ENCODE measurements around the gene RABL3.
"Not testable (repeated sequence)": the region's sequence is repeated elsewhere in the genome, so short reads cannot be mapped to it uniquely, and the experiment has no call there.

The RABL3 gene

DNA sequence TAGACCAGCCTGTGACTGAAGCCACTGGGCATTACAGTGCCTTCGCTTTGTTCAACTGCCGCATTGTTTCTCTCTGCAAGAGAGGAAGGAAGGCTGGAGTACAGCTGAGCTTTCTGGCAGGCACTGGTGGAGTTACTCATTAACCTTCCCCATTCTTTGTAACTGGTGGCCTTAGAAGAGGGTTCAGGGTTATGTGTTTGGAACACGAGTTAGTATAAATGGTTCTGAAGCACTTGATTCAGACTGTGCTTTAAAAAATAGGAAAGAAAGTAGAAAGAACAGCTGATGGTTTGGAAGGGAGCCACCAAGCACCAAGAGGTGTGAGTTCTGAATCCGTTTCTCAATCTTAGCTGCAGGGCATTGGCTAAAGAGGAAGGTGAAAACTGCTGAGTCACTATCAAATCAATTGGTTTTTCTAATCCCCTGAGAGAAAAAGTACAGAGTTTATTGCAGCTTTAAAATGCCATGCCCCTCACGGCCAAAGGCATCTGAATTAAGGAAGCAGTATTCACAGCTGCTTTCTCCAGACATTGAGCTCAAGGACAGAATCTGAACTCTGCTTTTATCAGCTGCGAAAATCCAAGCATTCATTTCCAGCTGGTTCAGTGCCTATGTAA is 63.9 kb downstream of the RABL3 start:
- Histone ChIP-seq H3K4me3 (ENCODE audit: low read length in 2 of 2) (peak overlapping the region; percentile 39 to 47), H3K36me3 (ENCODE audit: control insufficient read depth in 2 of 2, insufficient read depth in 2 of 2, low read length in 2 of 2) (no peaks in the 10 kb centered on the region), H3K9me3 (ENCODE audit: control insufficient read depth in 2 of 2, low read length in 2 of 2) (no peaks in the 10 kb centered on the region), H3K4me1 (ENCODE audit: control insufficient read depth in 2 of 2, insufficient read depth in 2 of 2, low read length in 2 of 2) (peaks cover 12 to 44% of the 10 kb centered on the region in 2 donors), H3K9ac (ENCODE audit: low read depth in 1 of 2, low read length in 2 of 2) (peak overlapping the region; percentile 1 to 44), H3K27me3 (ENCODE audit: control insufficient read depth in 2 of 2, insufficient read depth in 2 of 2, low read length in 2 of 2) (no peaks in the 10 kb centered on the region), H3K27ac (ENCODE audit: low read depth in 2 of 2, low read length in 2 of 2) (peak overlapping the region; percentile 50 to 81)

DNA sequence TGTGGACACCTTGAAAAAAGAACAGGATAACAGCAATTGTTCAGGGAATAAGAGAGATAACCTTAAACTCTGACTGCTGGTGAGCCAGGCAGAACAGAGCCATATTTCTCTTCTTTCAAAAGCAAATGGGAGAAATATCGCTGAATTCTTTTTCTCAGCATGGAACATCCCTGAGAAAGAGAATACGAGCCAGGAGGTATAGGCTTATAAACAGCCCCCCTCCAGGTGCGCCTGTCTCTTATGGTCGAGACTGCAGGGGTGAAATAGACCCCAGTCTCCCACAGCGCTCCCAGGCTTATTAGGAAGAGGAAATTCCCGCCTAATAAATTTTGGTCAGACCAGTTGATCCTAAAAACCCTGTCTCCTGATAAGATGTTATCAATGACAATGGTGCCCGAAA is 65.1 kb downstream of the RABL3 start:
- H3K27me3 ChIP-seq (ENCODE audit: control insufficient read depth in 2 of 2, insufficient read depth in 2 of 2, low read length in 2 of 2); H3K9ac ChIP-seq (ENCODE audit: low read depth in 1 of 2, low read length in 2 of 2); H3K9me3 ChIP-seq (ENCODE audit: control insufficient read depth in 2 of 2, low read length in 2 of 2); H3K4me3 ChIP-seq (ENCODE audit: low read length in 2 of 2); H3K36me3 ChIP-seq (ENCODE audit: control insufficient read depth in 2 of 2, insufficient read depth in 2 of 2, low read length in 2 of 2); H3K27ac ChIP-seq (ENCODE audit: low read depth in 2 of 2, low read length in 2 of 2): not testable (repeated sequence)
- H3K4me1 ChIP-seq (ENCODE audit: control insufficient read depth in 2 of 2, insufficient read depth in 2 of 2, low read length in 2 of 2) = peaks cover 6 to 33% of the 10 kb centered on the region in 2 donors

GRCh38 chr3:120673116-120673515 is 69.2 kb downstream of the RABL3 start:
- H3K9ac ChIP-seq (ENCODE audit: low read depth in 1 of 2, low read length in 2 of 2) = no peak overlapping the region
- H3K9me3 ChIP-seq (ENCODE audit: control insufficient read depth in 2 of 2, low read length in 2 of 2) = no peaks in the 10 kb centered on the region
- peaks cover 0 to 4% of the 10 kb centered on the region in 2 donors for H3K36me3 ChIP-seq (ENCODE audit: control insufficient read depth in 2 of 2, insufficient read depth in 2 of 2, low read length in 2 of 2)
- H3K27ac ChIP-seq (ENCODE audit: low read depth in 2 of 2, low read length in 2 of 2) = no peak overlapping the region
- H3K27me3 ChIP-seq (ENCODE audit: control insufficient read depth in 2 of 2, insufficient read depth in 2 of 2, low read length in 2 of 2) = no peaks in the 10 kb centered on the region
- H3K4me1 ChIP-seq (ENCODE audit: control insufficient read depth in 2 of 2, insufficient read depth in 2 of 2, low read length in 2 of 2) = peaks cover 2 to 5% of the 10 kb centered on the region in 2 donors
- no peak overlapping the region for H3K4me3 ChIP-seq (ENCODE audit: low read length in 2 of 2)

- no peak overlapping the region for H3K9ac ChIP-seq (ENCODE audit: low read depth in 1 of 2, low read length in 2 of 2)
- H3K27ac ChIP-seq (ENCODE audit: low read depth in 2 of 2, low read length in 2 of 2) = no peak overlapping the region
- no peaks in the 10 kb centered on the region for H3K27me3 ChIP-seq (ENCODE audit: control insufficient read depth in 2 of 2, insufficient read depth in 2 of 2, low read length in 2 of 2)
- H3K36me3 ChIP-seq (ENCODE audit: control insufficient read depth in 2 of 2, insufficient read depth in 2 of 2, low read length in 2 of 2) = peaks cover 0 to 4% of the 10 kb centered on the region in 2 donors
- H3K4me3 ChIP-seq (ENCODE audit: low read length in 2 of 2) = no peak overlapping the region
- no peaks in the 10 kb centered on the region for H3K4me1 ChIP-seq (ENCODE audit: control insufficient read depth in 2 of 2, insufficient read depth in 2 of 2, low read length in 2 of 2)
- no peaks in the 10 kb centered on the region for H3K9me3 ChIP-seq (ENCODE audit: control insufficient read depth in 2 of 2, low read length in 2 of 2)
Observed at GRCh38 chr3:120670576-120670975, 71.7 kb downstream of the RABL3 start.

DNA sequence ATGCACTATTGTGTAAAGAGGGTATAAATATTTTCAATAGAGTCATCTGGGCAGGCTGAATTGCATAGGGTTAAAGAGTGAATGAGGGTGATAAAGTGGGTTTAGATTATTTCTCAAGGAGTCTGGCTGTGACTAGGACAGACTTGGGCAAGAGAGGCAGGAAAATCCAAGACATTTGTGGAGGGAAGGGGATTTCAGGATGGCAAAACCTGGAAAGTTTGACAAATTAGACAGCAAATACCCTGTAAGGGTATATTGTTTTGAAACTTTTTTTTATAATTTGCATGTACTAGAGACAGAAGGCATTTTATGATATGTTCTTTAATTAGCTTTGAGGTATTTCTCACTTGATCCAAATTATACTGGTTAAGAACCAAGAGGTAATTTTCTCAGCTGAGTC is 77.4 kb downstream of the RABL3 start:
- no peaks in the 10 kb centered on the region for H3K36me3 ChIP-seq (ENCODE audit: control insufficient read depth in 2 of 2, insufficient read depth in 2 of 2, low read length in 2 of 2)
- no peak overlapping the region for H3K9ac ChIP-seq (ENCODE audit: low read depth in 1 of 2, low read length in 2 of 2)
- peaks cover 0 to 6% of the 10 kb centered on the region in 2 donors for H3K4me1 ChIP-seq (ENCODE audit: control insufficient read depth in 2 of 2, insufficient read depth in 2 of 2, low read length in 2 of 2)
- H3K27me3 ChIP-seq (ENCODE audit: control insufficient read depth in 2 of 2, insufficient read depth in 2 of 2, low read length in 2 of 2) = no peaks in the 10 kb centered on the region
- H3K4me3 ChIP-seq (ENCODE audit: low read length in 2 of 2) = no peak overlapping the region
- H3K9me3 ChIP-seq (ENCODE audit: control insufficient read depth in 2 of 2, low read length in 2 of 2) = no peaks in the 10 kb centered on the region
- no peak overlapping the region for H3K27ac ChIP-seq (ENCODE audit: low read depth in 2 of 2, low read length in 2 of 2)

GRCh38 chr3:120661945-120662344 is 80.4 kb downstream of the RABL3 start:
- peaks cover 0 to 6% of the 10 kb centered on the region in 2 donors for H3K4me1 ChIP-seq (ENCODE audit: control insufficient read depth in 2 of 2, insufficient read depth in 2 of 2, low read length in 2 of 2)
- H3K9me3 ChIP-seq (ENCODE audit: control insufficient read depth in 2 of 2, low read length in 2 of 2) = no peaks in the 10 kb centered on the region
- H3K9ac ChIP-seq (ENCODE audit: low read depth in 1 of 2, low read length in 2 of 2) = no peak overlapping the region
- no peaks in the 10 kb centered on the region for H3K27me3 ChIP-seq (ENCODE audit: control insufficient read depth in 2 of 2, insufficient read depth in 2 of 2, low read length in 2 of 2)
- H3K27ac ChIP-seq (ENCODE audit: low read depth in 2 of 2, low read length in 2 of 2) = no peak overlapping the region
- no peak overlapping the region for H3K4me3 ChIP-seq (ENCODE audit: low read length in 2 of 2)
- H3K36me3 ChIP-seq (ENCODE audit: control insufficient read depth in 2 of 2, insufficient read depth in 2 of 2, low read length in 2 of 2) = no peaks in the 10 kb centered on the region

GRCh38 chr3:120661106-120661905 is 81.0 kb downstream of the RABL3 start:
- Histone ChIP-seq H3K9me3 (ENCODE audit: control insufficient read depth in 2 of 2, low read length in 2 of 2) (no peaks in the 10 kb centered on the region), H3K4me1 (ENCODE audit: control insufficient read depth in 2 of 2, insufficient read depth in 2 of 2, low read length in 2 of 2) (peaks cover 0 to 6% of the 10 kb centered on the region in 2 donors), H3K9ac (ENCODE audit: low read depth in 1 of 2, low read length in 2 of 2) (no peak overlapping the region), H3K36me3 (ENCODE audit: control insufficient read depth in 2 of 2, insufficient read depth in 2 of 2, low read length in 2 of 2) (no peaks in the 10 kb centered on the region), H3K27me3 (ENCODE audit: control insufficient read depth in 2 of 2, insufficient read depth in 2 of 2, low read length in 2 of 2) (no peaks in the 10 kb centered on the region), H3K4me3 (ENCODE audit: low read length in 2 of 2) (no peak overlapping the region), H3K27ac (ENCODE audit: low read depth in 2 of 2, low read length in 2 of 2) (no peak overlapping the region)

DNA sequence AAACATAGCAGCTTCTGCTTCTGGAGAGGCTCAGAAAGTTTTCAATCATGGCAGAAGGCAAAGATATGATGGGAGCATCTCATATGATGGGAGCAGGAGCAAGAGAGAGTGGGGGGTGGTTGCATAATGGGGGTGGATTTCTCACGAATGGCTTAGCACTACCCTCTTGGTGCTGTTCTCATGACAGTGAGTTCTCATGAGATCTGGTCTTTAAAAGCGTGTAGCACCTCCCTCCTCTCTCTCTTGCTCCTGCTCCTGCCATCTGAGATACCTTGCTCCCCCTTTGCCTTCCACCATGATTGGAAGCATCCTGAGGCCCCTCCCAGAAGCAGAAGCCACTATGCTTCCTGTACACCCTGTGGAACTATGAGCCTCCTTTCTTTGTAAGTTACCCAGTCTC is 82.5 kb downstream of the RABL3 start:
- no peaks in the 10 kb centered on the region for H3K9me3 ChIP-seq (ENCODE audit: control insufficient read depth in 2 of 2, low read length in 2 of 2)
- H3K9ac ChIP-seq (ENCODE audit: low read depth in 1 of 2, low read length in 2 of 2) = no peak overlapping the region
- H3K4me1 ChIP-seq (ENCODE audit: control insufficient read depth in 2 of 2, insufficient read depth in 2 of 2, low read length in 2 of 2) = peaks cover 0 to 6% of the 10 kb centered on the region in 2 donors
- H3K4me3 ChIP-seq (ENCODE audit: low read length in 2 of 2) = no peak overlapping the region
- H3K27me3 ChIP-seq (ENCODE audit: control insufficient read depth in 2 of 2, insufficient read depth in 2 of 2, low read length in 2 of 2) = no peaks in the 10 kb centered on the region
- no peak overlapping the region for H3K27ac ChIP-seq (ENCODE audit: low read depth in 2 of 2, low read length in 2 of 2)
- H3K36me3 ChIP-seq (ENCODE audit: control insufficient read depth in 2 of 2, insufficient read depth in 2 of 2, low read length in 2 of 2) = no peaks in the 10 kb centered on the region

DNA sequence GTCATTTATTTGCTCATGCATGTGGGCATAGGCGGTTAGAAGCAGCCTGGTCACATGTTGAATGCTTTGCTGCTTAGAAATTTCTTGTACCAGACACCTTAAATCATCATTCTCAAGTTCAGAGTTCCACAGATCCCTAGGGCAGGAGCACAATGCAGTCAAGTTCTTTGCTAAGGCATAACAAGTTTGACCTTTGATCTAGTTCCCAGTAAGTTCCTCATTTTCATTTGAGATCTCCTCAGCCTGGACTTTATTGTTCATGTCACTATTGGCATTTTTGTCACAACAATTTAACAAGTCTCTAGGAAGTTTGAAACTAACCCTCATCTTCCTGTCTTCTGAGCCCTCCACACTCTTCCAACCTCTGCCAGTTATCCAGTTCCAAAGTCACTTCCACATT is 83.0 kb downstream of the RABL3 start:
- H3K9ac ChIP-seq (ENCODE audit: low read depth in 1 of 2, low read length in 2 of 2) = no peak overlapping the region
- no peaks in the 10 kb centered on the region for H3K27me3 ChIP-seq (ENCODE audit: control insufficient read depth in 2 of 2, insufficient read depth in 2 of 2, low read length in 2 of 2)
- H3K27ac ChIP-seq (ENCODE audit: low read depth in 2 of 2, low read length in 2 of 2) = no peak overlapping the region
- H3K36me3 ChIP-seq (ENCODE audit: control insufficient read depth in 2 of 2, insufficient read depth in 2 of 2, low read length in 2 of 2) = no peaks in the 10 kb centered on the region
- no peak overlapping the region for H3K4me3 ChIP-seq (ENCODE audit: low read length in 2 of 2)
- H3K4me1 ChIP-seq (ENCODE audit: control insufficient read depth in 2 of 2, insufficient read depth in 2 of 2, low read length in 2 of 2) = peaks cover 0 to 6% of the 10 kb centered on the region in 2 donors
- H3K9me3 ChIP-seq (ENCODE audit: control insufficient read depth in 2 of 2, low read length in 2 of 2) = no peaks in the 10 kb centered on the region

GRCh38 chr3:120652896-120653545 is 89.3 kb downstream of the RABL3 start:
- H3K36me3 ChIP-seq (ENCODE audit: control insufficient read depth in 2 of 2, insufficient read depth in 2 of 2, low read length in 2 of 2) = peaks cover 0 to 6% of the 10 kb centered on the region in 2 donors
- H3K4me3 ChIP-seq (ENCODE audit: low read length in 2 of 2) = no peak overlapping the region
- no peaks in the 10 kb centered on the region for H3K9me3 ChIP-seq (ENCODE audit: control insufficient read depth in 2 of 2, low read length in 2 of 2)
- H3K4me1 ChIP-seq (ENCODE audit: control insufficient read depth in 2 of 2, insufficient read depth in 2 of 2, low read length in 2 of 2) = no peaks in the 10 kb centered on the region
- no peak overlapping the region for H3K9ac ChIP-seq (ENCODE audit: low read depth in 1 of 2, low read length in 2 of 2)
- no peaks in the 10 kb centered on the region for H3K27me3 ChIP-seq (ENCODE audit: control insufficient read depth in 2 of 2, insufficient read depth in 2 of 2, low read length in 2 of 2)
- H3K27ac ChIP-seq (ENCODE audit: low read depth in 2 of 2, low read length in 2 of 2) = no peak overlapping the region
